ENCODE results near the gene PKDREJ.

The PKDREJ gene

DNA sequence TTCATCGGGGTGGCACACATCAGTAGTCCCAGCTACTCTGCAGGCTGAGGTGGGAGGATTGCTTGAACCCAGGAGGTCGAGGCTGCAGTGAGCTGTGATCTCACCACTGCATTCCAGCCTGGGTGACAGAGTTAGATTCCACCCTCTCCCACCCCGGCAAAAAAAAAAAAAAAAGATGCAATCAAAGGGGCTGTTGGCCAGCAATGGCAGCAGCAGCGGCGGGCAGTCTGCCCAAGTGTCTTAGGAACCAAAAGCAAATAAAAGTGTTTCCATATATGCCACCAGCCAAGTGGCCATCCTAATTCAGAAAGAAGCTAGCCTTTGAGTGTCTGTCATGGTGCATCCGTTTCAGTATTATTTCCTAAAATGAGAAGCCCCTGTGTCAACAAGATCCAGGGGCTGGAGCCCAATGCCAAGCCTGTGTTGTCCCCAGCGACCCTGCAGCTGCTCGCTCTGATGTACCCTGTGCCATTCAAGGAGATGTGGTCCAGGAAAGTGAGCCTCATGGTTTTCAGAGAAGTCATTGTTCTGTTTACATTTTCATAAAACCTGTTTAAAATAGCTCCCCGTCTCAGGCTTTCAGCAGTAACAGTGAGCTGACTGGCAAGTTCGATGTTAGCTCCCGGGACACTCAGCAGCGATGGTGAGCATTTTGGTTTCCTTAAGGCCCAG is 25.6 kb downstream of the PKDREJ start:
- no peak for DNase-seq

DNA sequence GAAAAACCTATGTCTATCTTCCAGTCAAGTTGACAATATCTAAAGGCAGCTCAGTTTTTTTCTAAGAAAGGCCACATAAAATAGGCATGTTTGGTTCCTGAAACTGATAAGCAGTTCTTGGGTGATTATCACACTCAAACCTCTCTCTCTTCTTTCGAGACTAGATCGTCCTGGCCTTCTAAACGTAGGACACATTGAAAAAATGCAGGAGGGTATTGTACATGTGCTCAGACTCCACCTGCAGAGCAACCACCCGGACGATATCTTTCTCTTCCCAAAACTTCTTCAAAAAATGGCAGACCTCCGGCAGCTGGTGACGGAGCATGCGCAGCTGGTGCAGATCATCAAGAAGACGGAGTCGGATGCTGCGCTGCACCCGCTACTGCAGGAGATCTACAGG is 28.2 kb downstream of the PKDREJ start:
- no peak for DNase-seq

DNA sequence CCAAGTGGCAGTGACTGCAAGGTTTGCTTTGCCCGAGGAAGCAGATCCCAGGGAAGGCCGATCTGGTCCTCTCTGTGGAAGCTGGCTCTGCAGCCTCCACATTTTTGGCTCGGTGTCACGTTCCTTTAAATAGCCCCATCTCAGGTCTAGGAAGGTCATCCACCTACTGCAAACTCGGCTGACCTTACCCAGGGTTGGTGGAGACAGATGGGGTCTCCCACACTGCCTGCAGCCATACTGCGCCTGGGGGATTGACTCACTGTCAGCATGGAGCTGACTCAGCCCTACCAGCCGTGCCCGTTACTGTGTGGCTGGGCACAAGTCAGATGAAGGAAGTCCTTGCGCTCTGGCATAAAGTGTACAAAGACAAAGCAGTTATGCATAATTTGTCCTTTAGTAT is 29.9 kb downstream of the PKDREJ start:
- no peak for DNase-seq

- no peak for DNase-seq
Measured at GRCh38 chr22:46230262-46230901, 32.8 kb downstream of the PKDREJ start.

DNA sequence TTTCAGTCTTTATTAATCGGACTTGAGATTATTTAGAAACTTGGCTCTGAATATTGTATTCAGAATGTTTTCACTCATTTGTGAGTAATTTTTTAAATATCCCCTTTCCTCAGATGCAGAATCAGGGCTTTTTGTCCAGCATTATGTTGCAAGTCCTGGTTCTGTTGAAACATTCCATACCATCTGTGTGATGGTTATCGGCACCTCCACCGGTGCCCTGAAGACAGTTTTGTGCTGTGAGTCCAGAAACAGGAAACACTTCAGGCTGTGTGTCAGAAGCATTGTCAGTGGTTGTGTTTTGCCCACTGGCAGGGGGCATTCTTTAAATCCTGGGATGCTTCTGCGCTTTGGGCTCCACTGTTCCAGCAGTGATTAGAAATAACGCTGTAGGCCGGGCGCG is 33.4 kb downstream of the PKDREJ start:
- no peak for DNase-seq

GRCh38 chr22:46226577-46226976 is 36.6 kb downstream of the PKDREJ start:
- no peak for DNase-seq

GRCh38 chr22:46225631-46226030 is 37.5 kb downstream of the PKDREJ start:
- no peak for DNase-seq

- DNase-seq, result no peak
Measured at GRCh38 chr22:46224898-46225290, 38.2 kb downstream of the PKDREJ start.

DNA sequence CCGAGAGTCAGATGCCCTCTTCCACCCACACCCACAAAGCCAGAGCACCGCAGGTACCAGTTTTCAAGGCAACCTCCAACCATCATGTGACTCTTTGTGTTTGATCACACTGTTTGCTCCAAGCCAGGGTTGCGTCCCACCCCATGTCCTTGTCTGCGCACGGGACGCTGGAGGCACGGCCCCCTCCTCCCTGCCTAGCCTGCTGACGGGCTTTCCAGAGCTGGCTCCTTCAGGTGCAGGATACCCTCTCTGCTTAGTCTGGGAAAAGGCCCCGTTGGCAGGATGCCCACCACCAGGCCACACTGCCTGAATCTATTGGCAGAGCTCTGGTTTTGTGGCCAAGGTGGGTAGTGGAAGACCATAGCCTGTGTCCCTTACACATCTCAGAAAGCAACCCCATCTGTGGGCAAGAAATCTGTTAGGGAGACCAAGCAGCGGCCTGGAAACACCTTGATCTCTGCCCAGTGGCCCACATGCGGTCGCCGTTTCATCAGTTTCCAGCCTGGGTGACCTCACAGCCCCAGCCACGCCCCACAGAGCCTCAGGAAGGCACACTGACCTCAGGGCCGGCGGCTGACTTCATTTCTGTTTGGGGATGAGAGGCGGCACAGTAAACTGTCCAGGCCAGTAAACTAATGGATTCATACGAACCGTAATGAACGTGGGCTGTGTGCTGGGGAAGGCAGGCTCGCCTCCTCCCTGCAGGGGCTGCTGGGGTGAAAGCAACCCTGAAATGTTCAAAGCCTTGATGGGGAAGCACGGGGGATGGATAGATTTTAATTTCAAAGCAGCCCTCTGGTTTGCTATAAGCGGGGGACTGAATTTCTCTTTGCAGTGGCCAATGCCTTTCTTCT is 38.9 kb downstream of the PKDREJ start:
- no peak for DNase-seq

DNA sequence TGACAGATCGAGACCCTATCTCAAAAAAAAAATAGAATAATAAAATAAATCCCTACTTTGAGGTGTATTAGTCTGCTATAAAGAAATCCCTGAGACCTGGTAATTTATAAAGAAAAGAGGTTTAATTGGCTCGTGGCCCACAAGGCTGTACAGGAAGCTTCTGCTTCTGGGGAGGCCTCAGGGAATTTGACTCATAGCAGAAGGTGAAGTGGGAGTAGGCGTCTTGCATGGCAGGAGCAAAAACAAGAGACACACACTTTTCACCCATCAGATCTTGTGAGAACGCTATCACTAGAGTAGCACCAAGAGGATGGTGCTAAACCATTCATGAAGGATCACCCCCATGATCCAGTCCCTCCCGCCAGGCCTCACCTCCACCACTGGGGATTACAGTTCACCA is 42.2 kb downstream of the PKDREJ start:
- no peak for DNase-seq

- DNase-seq, result no peak
Measured at GRCh38 chr22:46219636-46220035, 43.5 kb downstream of the PKDREJ start.

GRCh38 chr22:46214616-46215015 is 48.5 kb downstream of the PKDREJ start:
- DNase-seq, result no peak

DNA sequence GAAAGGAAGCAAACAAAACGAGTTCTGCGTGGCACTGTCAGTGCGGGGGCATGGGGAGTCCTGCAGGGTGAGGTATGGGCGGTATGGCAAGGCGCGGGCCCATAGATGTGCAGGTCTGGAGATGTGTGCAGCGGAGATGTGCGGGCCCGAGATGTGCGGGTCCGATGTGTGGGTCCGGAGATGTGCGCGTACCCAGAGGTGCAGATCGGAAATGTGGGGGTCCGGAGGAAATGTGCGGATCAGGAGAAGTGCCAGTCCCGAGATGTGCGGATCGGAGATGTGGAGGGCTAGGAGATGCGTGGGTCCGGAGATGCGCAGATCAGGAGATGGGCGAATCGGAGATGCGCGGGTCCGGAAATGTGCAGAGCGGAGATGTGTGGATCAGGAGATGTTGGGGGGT is 49.0 kb downstream of the PKDREJ start:
- DNase-seq, result no peak

DNA sequence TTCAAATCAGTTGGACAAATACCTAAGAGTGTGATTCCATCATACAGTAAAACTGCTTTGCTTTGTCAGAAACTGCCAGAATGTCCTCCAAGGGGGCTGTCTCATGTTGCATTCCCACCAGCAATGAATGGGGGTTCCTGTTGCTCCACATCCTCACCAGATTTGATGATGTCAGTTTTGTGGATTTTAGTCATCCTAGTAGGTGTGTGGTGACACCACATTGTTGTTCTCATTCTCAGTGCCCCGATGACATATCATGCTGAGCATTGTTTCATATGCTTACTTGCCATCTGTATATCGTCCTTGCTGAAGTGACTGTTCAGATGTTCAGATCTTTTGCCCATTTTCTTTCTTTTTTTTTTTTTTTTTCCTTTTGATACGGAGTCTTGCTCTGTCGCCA is 50.1 kb downstream of the PKDREJ start:
- no peak for DNase-seq

DNA sequence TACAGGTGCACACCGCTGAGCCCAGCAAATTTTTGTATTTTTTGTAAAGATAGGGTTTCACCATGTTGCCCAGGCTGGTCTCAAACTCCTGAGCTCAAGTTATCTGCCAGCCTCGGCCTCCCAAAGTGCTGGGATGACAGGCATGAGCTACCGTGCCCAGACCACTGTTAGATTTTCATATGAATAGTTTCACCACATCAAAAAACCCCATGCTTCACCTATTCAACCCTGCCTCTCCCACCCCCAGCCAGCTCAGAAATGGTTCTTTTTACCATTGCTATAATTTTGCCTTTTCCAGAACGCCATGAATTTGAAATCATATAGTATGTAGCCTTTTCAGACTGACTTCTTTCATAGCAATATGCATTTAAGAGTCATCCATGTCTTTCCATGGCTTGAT is 50.9 kb downstream of the PKDREJ start:
- no peak for DNase-seq

DNA sequence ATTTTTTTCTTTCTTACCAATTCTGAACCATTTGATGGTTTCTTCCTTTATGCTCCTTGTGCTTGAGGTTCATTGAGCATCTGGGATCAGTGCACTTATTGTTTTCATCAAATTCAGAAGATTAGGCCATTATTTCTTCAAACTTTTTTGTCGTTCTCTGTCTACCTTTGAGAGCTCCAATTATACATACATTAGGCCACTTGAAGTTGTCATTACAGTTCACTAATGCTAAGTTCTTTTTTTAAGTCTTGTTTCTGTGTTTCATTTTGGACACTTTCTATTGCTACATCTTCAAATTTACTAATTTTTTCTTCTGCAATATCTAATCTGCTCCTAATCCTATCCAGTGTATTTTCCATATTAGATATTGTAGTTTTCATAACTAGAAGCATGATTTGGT is 53.9 kb downstream of the PKDREJ start:
- DNase-seq, result no peak

Measured in activated naive CD4-positive, alpha-beta T cell treated with anti-CD3 and anti-CD28 coated beads, Interleukin-2, amount 50 U/mL, for 16 hours (primary cell).